HCT116 (cell line): ENCODE measurements around the gene SLC9A9. TPM values are rescaled to one million over a fixed set of nuclear protein-coding genes. Genes with fewer than 3 reads are reported as not detected.
A peak's percentile ranks its signal among the peaks of the same experiment; 100 is the strongest.

Experiments used
- ATAC-seq: fragments of 200-7000 bp; cut with Tn5 transposase; 2 replicates; pipeline ENCODE4 v1.9.1; 2020; ENCODE audit warnings: mild to moderate bottlenecking, moderate library complexity
- BruUV-seq: library from RNA; stranded (reverse); fragments of 400-500 nt; replicated peaks from 2 replicates; lab custom pipeline; 2021; lab: Mats Ljungman, UMichigan
- CTCF ChIA-PET: fragments of 300-600 bp; sonication (Branson Sonifier 250); formaldehyde crosslinking; loops from one replicate; lab custom pipeline; 2021; ENCODE audit warnings: antibody characterized with exemption; lab: Charles Lee
- POLR2A ChIA-PET: fragments of 300-600, 350-600 bp; sonication (Branson Sonifier 250); formaldehyde crosslinking; loops from one replicate; lab custom pipeline; 2021; ENCODE audit warnings: antibody characterized with exemption; lab: Charles Lee
- RAD21 ChIA-PET, 2 experiments: fragments of 300-600 bp; sonication (Branson Sonifier 250); formaldehyde crosslinking; loops; one replicate each; lab custom pipeline; 2023; ENCODE audit warnings: low total read pairs in 2 of 2; ENCODE audit not compliant: uncharacterized antibody in 2 of 2, unreplicated experiment in 2 of 2, low non-redundant PET in 1 of 2; lab: Charles Lee
- DNase-seq: peaks from one replicate; pipeline ENCODE4 v3.0.0-alpha.2; 2010; ENCODE audit warnings: low read depth, low spot score
- H2AFZ ChIP-seq: fragments of 200-600 bp; shearing (Covaris generic), sonication (generic); 2 replicates; pipeline ENCODE4 v1.6.1; 2017; ENCODE audit warnings: low read depth, mixed run types, mixed read lengths, antibody characterized with exemption, low read length; ENCODE audit not compliant: poor library complexity, severe bottlenecking
- H3K27ac ChIP-seq: 2 replicates; pipeline ENCODE4 v1.5.1; 2012; ENCODE audit warnings: low read depth, low read length
- H3K27me3 ChIP-seq: fragments of 200-600 bp; sonication (generic); 2 replicates; pipeline ENCODE4 v1.6.1; 2016; ENCODE audit warnings: mixed run types, low read length, mixed read lengths; ENCODE audit not compliant: insufficient read depth
- H3K36me3 ChIP-seq, 2 experiments: fragments of 200-500 bp in 1 of 2; fragments of 200-600 bp in 1 of 2; sonication (Bioruptor generic) in 1 of 2; sonication (generic) in 1 of 2; 2 replicates each; pipeline versions ENCODE4 v1.5.1 to v1.6.1; 2014 to 2016; ENCODE audit warnings: low read length in 2 of 2, inconsistent platforms in 1 of 2, mixed read lengths in 1 of 2, mixed run types in 1 of 2; ENCODE audit not compliant: insufficient read depth in 2 of 2, control insufficient read depth in 1 of 2
- H3K4me1 ChIP-seq, 2 experiments: fragments of 200-600 bp in 1 of 2; sonication (generic) in 1 of 2; 2 replicates each; pipeline versions ENCODE4 v1.5.1 to v1.6.1; 2012 to 2017; ENCODE audit warnings: low read length in 2 of 2, inconsistent platforms in 1 of 2, mild to moderate bottlenecking in 1 of 2, mixed read lengths in 1 of 2, mixed run types in 1 of 2, moderate library complexity in 1 of 2; ENCODE audit not compliant: insufficient read depth in 2 of 2, control insufficient read depth in 1 of 2
- H3K4me2 ChIP-seq: fragments of 200-600 bp; sonication (generic); 2 replicates; pipeline ENCODE4 v1.6.1; 2017; ENCODE audit warnings: mixed run types, low read length, mixed read lengths
- H3K4me3 ChIP-seq, 2 experiments: fragments of 200-600 bp in 1 of 2; sonication (generic) in 1 of 2; replicated peaks in 1 of 2; 2 replicates each; pipeline ENCODE4 v1.5.1; 2011 to 2016; ENCODE audit warnings: low read length in 2 of 2, control low read depth in 1 of 2, low read depth in 1 of 2, mild to moderate bottlenecking in 1 of 2, mixed read lengths in 1 of 2, mixed run types in 1 of 2
- H3K79me2 ChIP-seq: fragments of 200-600 bp; sonication (generic); 2 replicates; pipeline ENCODE4 v1.6.1; 2017; ENCODE audit warnings: mild to moderate bottlenecking, mixed run types, low read length, moderate library complexity, mixed read lengths; ENCODE audit not compliant: insufficient read depth
- H3K9ac ChIP-seq: fragments of 200-600 bp; sonication (generic); 2 replicates; pipeline ENCODE4 v1.6.1; 2016; ENCODE audit warnings: low read length, mixed read lengths
- H3K9me2 ChIP-seq: fragments of 200-600 bp; sonication (generic), shearing (Covaris generic); 2 replicates; pipeline ENCODE4 v1.6.1; 2017; ENCODE audit warnings: mixed run types, mild to moderate bottlenecking, moderate library complexity; ENCODE audit not compliant: insufficient read depth
- H3K9me3 ChIP-seq, 2 experiments: fragments of 200-500 bp in 1 of 2; fragments of 200-600 bp in 1 of 2; sonication (Bioruptor generic) in 1 of 2; sonication (generic) in 1 of 2; 2 replicates each; pipeline ENCODE4 v1.6.1; 2014 to 2017; ENCODE audit warnings: low read length in 2 of 2, mixed read lengths in 2 of 2, inconsistent platforms in 1 of 2, low read depth in 1 of 2, mild to moderate bottlenecking in 1 of 2, mixed run types in 1 of 2, moderate library complexity in 1 of 2; ENCODE audit not compliant: control insufficient read depth in 1 of 2, insufficient read depth in 1 of 2
- H4K20me1 ChIP-seq: fragments of 200-600 bp; sonication (generic), shearing (Covaris generic); 2 replicates; pipeline ENCODE4 v1.6.1; 2017; ENCODE audit warnings: mixed run types, mild to moderate bottlenecking, moderate library complexity; ENCODE audit not compliant: insufficient read depth
- CBX3 ChIP-seq: IDR thresholded peaks from 2 replicates; pipeline ENCODE4 v1.6.1; 2012; ENCODE audit warnings: low read depth
- CEBPB ChIP-seq: IDR thresholded peaks from 2 replicates; pipeline ENCODE4 v1.6.1; 2012; ENCODE audit warnings: low read depth
- EGR1 ChIP-seq: IDR thresholded peaks from 2 replicates; pipeline ENCODE4 v1.6.1; 2012; ENCODE audit warnings: low read depth
- ELF1 ChIP-seq: IDR thresholded peaks from 2 replicates; pipeline ENCODE4 v1.6.1; 2012; ENCODE audit warnings: low read depth, borderline replicate concordance
- EZH2 ChIP-seq: fragments of 200-600 bp; sonication (generic); IDR thresholded peaks from 2 replicates; pipeline ENCODE4 v1.6.1; 2017; ENCODE audit warnings: antibody characterized with exemption, mixed run types
- EZH2phosphoT487 ChIP-seq: fragments of 200-600 bp; IDR thresholded peaks from 2 replicates; pipeline ENCODE4 v1.6.1; 2018; ENCODE audit warnings: antibody characterized with exemption, borderline replicate concordance
- FOSL1 ChIP-seq: IDR thresholded peaks from 2 replicates; pipeline ENCODE4 v1.6.1; 2012; ENCODE audit warnings: low read depth
- POLR2A ChIP-seq: IDR thresholded peaks from 2 replicates; pipeline ENCODE4 v1.7.0; 2011; ENCODE audit warnings: borderline replicate concordance; ENCODE audit not compliant: insufficient read depth, insufficient read length; ENCODE audit errors: extremely low read depth
- POLR2AphosphoS5 ChIP-seq: IDR thresholded peaks from 2 replicates; pipeline ENCODE4 v1.6.1; 2011; ENCODE audit warnings: mild to moderate bottlenecking, low read depth, low read length, moderate library complexity
- RAD21 ChIP-seq: IDR thresholded peaks from 2 replicates; pipeline ENCODE4 v1.6.1; 2012; ENCODE audit warnings: low read depth, mild to moderate bottlenecking
- SIN3A ChIP-seq: IDR thresholded peaks from 2 replicates; pipeline ENCODE4 v1.6.1; 2012; ENCODE audit warnings: low read depth
- SRF ChIP-seq: IDR thresholded peaks from 2 replicates; pipeline ENCODE4 v1.6.1; 2012; ENCODE audit warnings: low read depth
- TCF7L2 ChIP-seq: IDR thresholded peaks from 2 replicates; pipeline ENCODE4 v1.7.0; 2011; ENCODE audit warnings: borderline replicate concordance, inconsistent platforms; ENCODE audit not compliant: insufficient read depth, insufficient read length; ENCODE audit errors: extremely low read depth
- YY1 ChIP-seq: IDR thresholded peaks from 2 replicates; pipeline ENCODE4 v1.6.1; 2011; ENCODE audit warnings: low read length, low read depth, moderate library complexity, mild to moderate bottlenecking; ENCODE audit not compliant: insufficient replicate concordance; ENCODE audit errors: extremely low read depth
- ZNF274 ChIP-seq: fragments of 200-500 bp; sonication (Bioruptor generic); IDR thresholded peaks from 2 replicates; pipeline ENCODE4 v1.6.1; 2014; ENCODE audit warnings: mild to moderate bottlenecking, low read depth, low read length, inconsistent platforms
- intact Hi-C: fragments of 100-400 bp; cut with micrococcal nuclease; formaldehyde crosslinking; loops from 2 replicates; pipeline ENCODE4 v1.10.0; 2022
- total RNA-seq: library from RNA; stranded (reverse); gene quantifications from one replicate; pipeline ENCODE4 v1.2.1, GENCODE V29; 2021; ENCODE audit not compliant: unreplicated experiment
- TF ChIP-seq, protein P1 (sequence below): IDR thresholded peaks from 2 replicates; pipeline ENCODE4 v1.6.1; 2012; ENCODE audit warnings: low read depth
- TF ChIP-seq, protein P2 (sequence below): IDR thresholded peaks from 2 replicates; pipeline ENCODE4 v1.6.1; 2012
- TF ChIP-seq, protein P3 (sequence below): IDR thresholded peaks from 2 replicates; pipeline ENCODE4 v1.6.1; 2012
- TF ChIP-seq, protein P4 (sequence below): IDR thresholded peaks from 2 replicates; pipeline ENCODE4 v1.6.1; 2011; ENCODE audit warnings: mild to moderate bottlenecking, low read length, moderate library complexity; ENCODE audit not compliant: insufficient replicate concordance; ENCODE audit errors: extremely low read depth
- TF ChIP-seq, protein P5 (sequence below), 3 experiments: fragments of 200-600 bp in 1 of 3; sonication (generic) in 1 of 3; IDR thresholded peaks in 2 of 3; conservative IDR thresholded peaks in 1 of 3; 2 replicates each; pipeline ENCODE4 v1.5.1; 2012 to 2017; ENCODE audit warnings: low read depth in 2 of 3, low read length in 2 of 3, antibody characterized with exemption in 1 of 3, borderline replicate concordance in 1 of 3, control low read depth in 1 of 3, mild to moderate bottlenecking in 1 of 3, mixed read lengths in 1 of 3, mixed run types in 1 of 3, moderate library complexity in 1 of 3; ENCODE audit not compliant: insufficient read depth in 1 of 3

Gene SLC9A9
- total RNA-seq, 1 experiment from 2014 or later: 0.20 TPM

DNA sequence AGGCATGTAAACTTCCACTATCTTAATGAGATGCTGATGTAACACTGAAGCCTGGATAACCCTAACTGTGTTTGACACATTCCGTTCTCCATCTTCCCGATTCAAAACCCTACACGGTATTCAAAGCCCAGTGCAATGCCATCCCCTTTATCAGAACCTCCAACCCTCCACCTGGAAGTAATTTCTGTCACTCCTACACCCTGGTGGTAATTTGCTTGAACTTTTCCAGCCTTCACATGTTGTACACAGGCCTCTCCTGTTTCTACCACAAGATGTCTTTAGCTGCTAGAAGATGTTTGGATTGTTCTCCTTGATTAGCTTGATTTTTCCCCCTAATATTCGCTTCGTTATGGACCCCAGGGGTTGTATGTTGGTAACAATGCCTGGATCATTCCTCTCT, 519.8 kb downstream of the SLC9A9 start:
- intact Hi-C loops: no loop called here
- ChIA-PET RAD21 (no interaction called here), POLR2A (no interaction called here), CTCF (no interaction called here)
- TF ChIP-seq CEBPB: no peak
- TF ChIP-seq FOSL1: no peak
- no peak for TF ChIP-seq TCF7L2
- TF ChIP-seq, protein P1, sequence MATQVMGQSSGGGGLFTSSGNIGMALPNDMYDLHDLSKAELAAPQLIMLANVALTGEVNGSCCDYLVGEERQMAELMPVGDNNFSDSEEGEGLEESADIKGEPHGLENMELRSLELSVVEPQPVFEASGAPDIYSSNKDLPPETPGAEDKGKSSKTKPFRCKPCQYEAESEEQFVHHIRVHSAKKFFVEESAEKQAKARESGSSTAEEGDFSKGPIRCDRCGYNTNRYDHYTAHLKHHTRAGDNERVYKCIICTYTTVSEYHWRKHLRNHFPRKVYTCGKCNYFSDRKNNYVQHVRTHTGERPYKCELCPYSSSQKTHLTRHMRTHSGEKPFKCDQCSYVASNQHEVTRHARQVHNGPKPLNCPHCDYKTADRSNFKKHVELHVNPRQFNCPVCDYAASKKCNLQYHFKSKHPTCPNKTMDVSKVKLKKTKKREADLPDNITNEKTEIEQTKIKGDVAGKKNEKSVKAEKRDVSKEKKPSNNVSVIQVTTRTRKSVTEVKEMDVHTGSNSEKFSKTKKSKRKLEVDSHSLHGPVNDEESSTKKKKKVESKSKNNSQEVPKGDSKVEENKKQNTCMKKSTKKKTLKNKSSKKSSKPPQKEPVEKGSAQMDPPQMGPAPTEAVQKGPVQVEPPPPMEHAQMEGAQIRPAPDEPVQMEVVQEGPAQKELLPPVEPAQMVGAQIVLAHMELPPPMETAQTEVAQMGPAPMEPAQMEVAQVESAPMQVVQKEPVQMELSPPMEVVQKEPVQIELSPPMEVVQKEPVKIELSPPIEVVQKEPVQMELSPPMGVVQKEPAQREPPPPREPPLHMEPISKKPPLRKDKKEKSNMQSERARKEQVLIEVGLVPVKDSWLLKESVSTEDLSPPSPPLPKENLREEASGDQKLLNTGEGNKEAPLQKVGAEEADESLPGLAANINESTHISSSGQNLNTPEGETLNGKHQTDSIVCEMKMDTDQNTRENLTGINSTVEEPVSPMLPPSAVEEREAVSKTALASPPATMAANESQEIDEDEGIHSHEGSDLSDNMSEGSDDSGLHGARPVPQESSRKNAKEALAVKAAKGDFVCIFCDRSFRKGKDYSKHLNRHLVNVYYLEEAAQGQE: no peak
- no peak for TF ChIP-seq ELF1
- TF ChIP-seq POLR2A: no peak
- TF ChIP-seq, protein P2, sequence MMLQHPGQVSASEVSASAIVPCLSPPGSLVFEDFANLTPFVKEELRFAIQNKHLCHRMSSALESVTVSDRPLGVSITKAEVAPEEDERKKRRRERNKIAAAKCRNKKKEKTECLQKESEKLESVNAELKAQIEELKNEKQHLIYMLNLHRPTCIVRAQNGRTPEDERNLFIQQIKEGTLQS: no peak
- no peak for TF ChIP-seq CBX3
- TF ChIP-seq EGR1: no peak
- TF ChIP-seq, protein P3, sequence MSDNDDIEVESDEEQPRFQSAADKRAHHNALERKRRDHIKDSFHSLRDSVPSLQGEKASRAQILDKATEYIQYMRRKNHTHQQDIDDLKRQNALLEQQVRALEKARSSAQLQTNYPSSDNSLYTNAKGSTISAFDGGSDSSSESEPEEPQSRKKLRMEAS: no peak
- TF ChIP-seq ZNF274: no peak
- TF ChIP-seq EZH2: no peak
- TF ChIP-seq, protein P4, sequence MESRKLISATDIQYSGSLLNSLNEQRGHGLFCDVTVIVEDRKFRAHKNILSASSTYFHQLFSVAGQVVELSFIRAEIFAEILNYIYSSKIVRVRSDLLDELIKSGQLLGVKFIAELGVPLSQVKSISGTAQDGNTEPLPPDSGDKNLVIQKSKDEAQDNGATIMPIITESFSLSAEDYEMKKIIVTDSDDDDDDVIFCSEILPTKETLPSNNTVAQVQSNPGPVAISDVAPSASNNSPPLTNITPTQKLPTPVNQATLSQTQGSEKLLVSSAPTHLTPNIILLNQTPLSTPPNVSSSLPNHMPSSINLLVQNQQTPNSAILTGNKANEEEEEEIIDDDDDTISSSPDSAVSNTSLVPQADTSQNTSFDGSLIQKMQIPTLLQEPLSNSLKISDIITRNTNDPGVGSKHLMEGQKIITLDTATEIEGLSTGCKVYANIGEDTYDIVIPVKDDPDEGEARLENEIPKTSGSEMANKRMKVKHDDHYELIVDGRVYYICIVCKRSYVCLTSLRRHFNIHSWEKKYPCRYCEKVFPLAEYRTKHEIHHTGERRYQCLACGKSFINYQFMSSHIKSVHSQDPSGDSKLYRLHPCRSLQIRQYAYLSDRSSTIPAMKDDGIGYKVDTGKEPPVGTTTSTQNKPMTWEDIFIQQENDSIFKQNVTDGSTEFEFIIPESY: no peak
- no peak for TF ChIP-seq POLR2AphosphoS5
- no peak for TF ChIP-seq SIN3A
- TF ChIP-seq EZH2phosphoT487: no peak
- TF ChIP-seq RAD21: no peak
- no peak for TF ChIP-seq SRF
- TF ChIP-seq, protein P5, sequence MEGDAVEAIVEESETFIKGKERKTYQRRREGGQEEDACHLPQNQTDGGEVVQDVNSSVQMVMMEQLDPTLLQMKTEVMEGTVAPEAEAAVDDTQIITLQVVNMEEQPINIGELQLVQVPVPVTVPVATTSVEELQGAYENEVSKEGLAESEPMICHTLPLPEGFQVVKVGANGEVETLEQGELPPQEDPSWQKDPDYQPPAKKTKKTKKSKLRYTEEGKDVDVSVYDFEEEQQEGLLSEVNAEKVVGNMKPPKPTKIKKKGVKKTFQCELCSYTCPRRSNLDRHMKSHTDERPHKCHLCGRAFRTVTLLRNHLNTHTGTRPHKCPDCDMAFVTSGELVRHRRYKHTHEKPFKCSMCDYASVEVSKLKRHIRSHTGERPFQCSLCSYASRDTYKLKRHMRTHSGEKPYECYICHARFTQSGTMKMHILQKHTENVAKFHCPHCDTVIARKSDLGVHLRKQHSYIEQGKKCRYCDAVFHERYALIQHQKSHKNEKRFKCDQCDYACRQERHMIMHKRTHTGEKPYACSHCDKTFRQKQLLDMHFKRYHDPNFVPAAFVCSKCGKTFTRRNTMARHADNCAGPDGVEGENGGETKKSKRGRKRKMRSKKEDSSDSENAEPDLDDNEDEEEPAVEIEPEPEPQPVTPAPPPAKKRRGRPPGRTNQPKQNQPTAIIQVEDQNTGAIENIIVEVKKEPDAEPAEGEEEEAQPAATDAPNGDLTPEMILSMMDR (IDR thresholded peaks at IDR 0.05 in 2 of 3, conservative IDR thresholded peaks at IDR 0.05 in 1 of 3; ENCODE audit: borderline replicate concordance in 1 of 3, insufficient read depth in 1 of 3, low read depth in 2 of 3, low read length in 2 of 3): no peak
- TF ChIP-seq YY1: no peak
- Histone ChIP-seq H3K27ac (no peak overlapping the region), H3K9me3 (no peaks in the 10 kb centered on the region), H3K9me2 (no peaks in the 10 kb centered on the region), H3K79me2 (no peaks in the 10 kb centered on the region), H3K4me2 (no peak overlapping the region), H3K36me3 (no peaks in the 10 kb centered on the region), H3K4me1 (no peaks in the 10 kb centered on the region), H4K20me1 (no peaks in the 10 kb centered on the region), H3K4me3 (no peak overlapping the region), H2AFZ (no peak overlapping the region), H3K27me3 (0 out of 2 replicates have a peak, but pooled peaks cover 4% of the 10 kb centered on the region), H3K9ac (no peak overlapping the region)
- ATAC-seq: peak; percentile 47; the same call in 1 of the 2 replicates
- no TSS peak for BruUV-seq
- DNase-seq: no peak
